ENCODE measurements around the gene REEP1.
A peak's percentile ranks its signal among the peaks of the same experiment; 100 is the strongest.
"Not testable (repeated sequence)": the region's sequence is repeated elsewhere in the genome, so short reads cannot be mapped to it uniquely, and the experiment has no call there.

The REEP1 gene

GRCh38 chr2:86223140-86223926, 114.1 kb downstream of the REEP1 start:
- DNase-seq = no peak

GRCh38 chr2:86221066-86221684, 116.3 kb downstream of the REEP1 start:
- DNase-seq = no peak

GRCh38 chr2:86219896-86220295, 117.5 kb downstream of the REEP1 start:
- DNase-seq = no peak

GRCh38 chr2:86218124-86218523, 119.3 kb downstream of the REEP1 start:
- no peak for DNase-seq

GRCh38 chr2:86216575-86217555, 120.6 kb downstream of the REEP1 start:
- DNase-seq = no peak

- DNase-seq = no peak
Observed at GRCh38 chr2:86214503-86214832, 123.0 kb downstream of the REEP1 start.

GRCh38 chr2:86213699-86214502, 123.5 kb downstream of the REEP1 start:
- DNase-seq = no peak

- no peak for DNase-seq
Observed at GRCh38 chr2:86213056-86213455, 124.4 kb downstream of the REEP1 start.

GRCh38 chr2:86211796-86212188, 125.6 kb downstream of the REEP1 start:
- no peak for DNase-seq

- DNase-seq = no peak
Observed at GRCh38 chr2:86211033-86211795, 126.2 kb downstream of the REEP1 start.

- DNase-seq = no peak
Observed at GRCh38 chr2:86204458-86204857, 133.0 kb downstream of the REEP1 start.

GRCh38 chr2:86203614-86204013, 133.8 kb downstream of the REEP1 start:
- no peak for DNase-seq

GRCh38 chr2:86202702-86203101, 134.7 kb downstream of the REEP1 start:
- no peak for DNase-seq

- DNase-seq = no peak
Observed at GRCh38 chr2:86202336-86202692, 135.1 kb downstream of the REEP1 start.

GRCh38 chr2:86201671-86202335, 135.6 kb downstream of the REEP1 start:
- DNase-seq = no peak

- DNase-seq = not testable (repeated sequence)
Observed at GRCh38 chr2:86200564-86200963, 136.9 kb downstream of the REEP1 start.

- DNase-seq = no peak
Observed at GRCh38 chr2:86199834-86200177, 137.6 kb downstream of the REEP1 start.

GRCh38 chr2:86195808-86196387, 141.5 kb downstream of the REEP1 start:
- DNase-seq = no peak

GRCh38 chr2:86195055-86195807, 142.2 kb downstream of the REEP1 start, which contains the start of gene IMMT:
TSS of gene IMMT (minus strand) at chr2:86195462. CDS start at chr2:86195382, 80 bp downstream.
- DNase-seq = peak; percentile 88

- no peak for DNase-seq
Observed at GRCh38 chr2:86194751-86195054, 142.7 kb downstream of the REEP1 start.

Data from activated CD8-positive, alpha-beta memory T cell treated with anti-CD3 and anti-CD28 coated beads, Interleukin-2, amount 50 U/mL, for 4 hours (primary cell).